ENCODE data around the gene PLXNA4.

Gene PLXNA4

GRCh38 chr7:132553031-132553430 is 23.2 kb downstream of the PLXNA4 start:
- no peak overlapping the region for H3K27ac ChIP-seq (ENCODE audit: extremely low read depth, low read depth, low read length)
- H3K9me3 ChIP-seq (ENCODE audit: control insufficient read depth, insufficient read depth, low read depth, low read length) = no peaks in the 10 kb centered on the region
- ChIA-PET POLR2A (no interaction called here), CTCF (interaction anchor here (1.8 kb wide), 1 partner anchor 27 kb away, joined by 7 read pairs; no protein-coding TSS in a partner anchor)
- H3K4me3 ChIP-seq (ENCODE audit: low read depth, low read length) = no peak overlapping the region
- no peak for TF ChIP-seq ZNF148 (tag by site-specific recombination; IDR thresholded peaks at IDR 0.05; ENCODE audit: borderline replicate concordance)
- TF ChIP-seq SCRT1 (tag by site-specific recombination; IDR thresholded peaks at IDR 0.05; ENCODE audit: borderline replicate concordance) = no peak
- no peak for TF ChIP-seq SALL2 (tag by site-specific recombination; IDR thresholded peaks at IDR 0.05; ENCODE audit: borderline replicate concordance)
- TF ChIP-seq SCRT2 (tag by site-specific recombination; IDR thresholded peaks at IDR 0.05) = no peak
- TF ChIP-seq ZSCAN16 (tag by site-specific recombination; IDR thresholded peaks at IDR 0.05) = no peak
- no peak for TF ChIP-seq ATF2 (tag by site-specific recombination; IDR thresholded peaks at IDR 0.05; ENCODE audit: low read depth)
- TF ChIP-seq ZNF10 (tag by site-specific recombination; IDR thresholded peaks at IDR 0.05) = no peak
- no peak for TF ChIP-seq ZNF211 (tag by site-specific recombination; IDR thresholded peaks at IDR 0.05; ENCODE audit: low read depth)
- no peak for TF ChIP-seq HOXD13 (CRISPR knock-in tag; IDR thresholded peaks at IDR 0.05; ENCODE audit: borderline replicate concordance)
- TF ChIP-seq ZNF792 (tag by site-specific recombination; IDR thresholded peaks at IDR 0.05) = no peak
- no peak for TF ChIP-seq IKZF3 (tag by site-specific recombination; IDR thresholded peaks at IDR 0.05)
- TF ChIP-seq ZNF785 (tag by site-specific recombination; IDR thresholded peaks at IDR 0.05) = no peak
- TF ChIP-seq PBX3 (CRISPR knock-in tag; IDR thresholded peaks at IDR 0.05) = no peak
- TF ChIP-seq ZNF549 (tag by site-specific recombination; IDR thresholded peaks at IDR 0.05) = no peak
- H3K36me3 ChIP-seq (ENCODE audit: control insufficient read depth in 2 of 2, insufficient read depth in 1 of 2, low read length in 2 of 2) = no peaks in the 10 kb centered on the region
- H3K4me1 ChIP-seq (ENCODE audit: control insufficient read depth, insufficient read depth, low read length) = no peaks in the 10 kb centered on the region

GRCh38 chr7:132551886-132552285 is 24.4 kb downstream of the PLXNA4 start:
- Histone ChIP-seq H3K9me3 (ENCODE audit: control insufficient read depth, insufficient read depth, low read depth, low read length) (no peaks in the 10 kb centered on the region), H3K4me1 (ENCODE audit: control insufficient read depth, insufficient read depth, low read length) (no peaks in the 10 kb centered on the region), H3K27ac (ENCODE audit: extremely low read depth, low read depth, low read length) (no peak overlapping the region), H3K36me3 (ENCODE audit: control insufficient read depth in 2 of 2, insufficient read depth in 1 of 2, low read length in 2 of 2) (no peaks in the 10 kb centered on the region), H3K4me3 (ENCODE audit: low read depth, low read length) (no peak overlapping the region)
- TF ChIP-seq TCF7L2 (IDR thresholded peaks at IDR 0.05; ENCODE audit: borderline replicate concordance, low read depth, low read length) (no peak), ZNF23 (tag by site-specific recombination; IDR thresholded peaks at IDR 0.05; ENCODE audit: borderline replicate concordance) (no peak), ZNF426 (tag by site-specific recombination; IDR thresholded peaks at IDR 0.05) (no peak), ZSCAN16 (tag by site-specific recombination; IDR thresholded peaks at IDR 0.05) (no peak), ZNF660 (tag by site-specific recombination; IDR thresholded peaks at IDR 0.05) (no peak), ATF2 (tag by site-specific recombination; IDR thresholded peaks at IDR 0.05; ENCODE audit: low read depth) (no peak), ZNF157 (tag by site-specific recombination; IDR thresholded peaks at IDR 0.05) (no peak), ZNF112 (tag by site-specific recombination; IDR thresholded peaks at IDR 0.05) (no peak), ZNF391 (tag by site-specific recombination; IDR thresholded peaks at IDR 0.05; ENCODE audit: borderline replicate concordance, low read depth) (no peak), ZNF133 (tag by site-specific recombination; IDR thresholded peaks at IDR 0.05) (no peak), ZNF692 (tag by site-specific recombination; IDR thresholded peaks at IDR 0.05) (no peak), ZNF335 (tag by site-specific recombination; conservative IDR thresholded peaks at IDR 0.05) (no peak), ZNF677 (tag by site-specific recombination; IDR thresholded peaks at IDR 0.05) (no peak), ZBTB7A (tag by site-specific recombination; IDR thresholded peaks at IDR 0.05; ENCODE audit: low read depth) (no peak), ZNF510 (tag by site-specific recombination; IDR thresholded peaks at IDR 0.05; ENCODE audit: insufficient replicate concordance) (no peak)
- ChIA-PET POLR2A (no interaction called here), CTCF (interaction anchor here (0.6 to 1.8 kb wide), 3 partner anchors 23 to 224 kb away, joined by 3 to 7 read pairs (median 3); no protein-coding TSS in a partner anchor)

Measured in HEK293 (cell line).